H9 (cell line): Measurements from ENCODE around the gene MOSMO. TPM values are rescaled to one million over a fixed set of nuclear protein-coding genes. Genes with fewer than 3 reads are reported as not detected.
"Not testable (repeated sequence)": the region's sequence is repeated elsewhere in the genome, so short reads cannot be mapped to it uniquely, and the experiment has no call there.

Experiments
- DNase-seq: peaks from one replicate; pipeline ENCODE4 v3.0.0-alpha.2; 2017
- H2AFZ ChIP-seq: one replicate; pipeline ENCODE4 v1.6.1; 2013; ENCODE audit warnings: mild to moderate bottlenecking, low read length, control low read depth, moderate library complexity
- H2AK5ac ChIP-seq: 2 replicates; pipeline ENCODE4 v1.6.1; 2013; ENCODE audit warnings: low read length, control low read depth, mixed read lengths; ENCODE audit not compliant: insufficient read length
- H2BK120ac ChIP-seq: one replicate; pipeline ENCODE4 v1.6.1; 2013; ENCODE audit warnings: low read depth, mild to moderate bottlenecking, low read length, control low read depth, inconsistent platforms; ENCODE audit not compliant: poor library complexity, severe bottlenecking
- H2BK12ac ChIP-seq: 2 replicates; pipeline ENCODE4 v1.6.1; 2013; ENCODE audit warnings: low read length, control low read depth, mixed read lengths, low read depth; ENCODE audit not compliant: insufficient read length
- H2BK15ac ChIP-seq: 2 replicates; pipeline ENCODE4 v1.6.1; 2013; ENCODE audit warnings: low read depth, low read length, control low read depth
- H2BK20ac ChIP-seq: one replicate; pipeline ENCODE4 v1.6.1; 2013; ENCODE audit warnings: low read depth, mild to moderate bottlenecking, low read length, control low read depth, inconsistent platforms; ENCODE audit not compliant: poor library complexity, severe bottlenecking
- H2BK5ac ChIP-seq: 2 replicates; pipeline ENCODE4 v1.6.1; 2013; ENCODE audit warnings: low read length, control low read depth, mixed read lengths; ENCODE audit not compliant: insufficient read length
- H3K14ac ChIP-seq: 2 replicates; pipeline ENCODE4 v1.6.1; 2013; ENCODE audit warnings: low read length, control low read depth; ENCODE audit not compliant: insufficient read depth
- H3K18ac ChIP-seq: 2 replicates; pipeline ENCODE4 v1.6.1; 2013; ENCODE audit warnings: low read depth, mild to moderate bottlenecking, mixed read lengths, low read length, control low read depth; ENCODE audit not compliant: insufficient read length
- H3K23ac ChIP-seq: 2 replicates; pipeline ENCODE4 v1.6.1; 2013; ENCODE audit warnings: low read length, control low read depth, mixed read lengths, low read depth; ENCODE audit not compliant: insufficient read length
- H3K23me2 ChIP-seq: 2 replicates; pipeline ENCODE4 v1.6.1; 2013; ENCODE audit warnings: low read depth, mild to moderate bottlenecking, mixed read lengths, low read length, control low read depth; ENCODE audit not compliant: insufficient read length, poor library complexity, severe bottlenecking
- H3K27ac ChIP-seq: 2 replicates; pipeline ENCODE4 v1.5.1; 2013; ENCODE audit warnings: low read length, control low read depth, mixed read lengths, low read depth; ENCODE audit not compliant: insufficient read length
- H3K27me3 ChIP-seq: 2 replicates; pipeline ENCODE4 v1.6.1; 2013; ENCODE audit warnings: low read length, control low read depth, inconsistent platforms; ENCODE audit not compliant: insufficient read depth
- H3K4ac ChIP-seq: 2 replicates; pipeline ENCODE4 v1.6.1; 2013; ENCODE audit warnings: low read depth, mild to moderate bottlenecking, control low read depth, inconsistent platforms, low read length, moderate library complexity
- H3K4me1 ChIP-seq: 2 replicates; pipeline ENCODE4 v1.6.1; 2013; ENCODE audit warnings: low read length, control low read depth, inconsistent platforms; ENCODE audit not compliant: insufficient read depth
- H3K4me2 ChIP-seq: 2 replicates; pipeline ENCODE4 v1.6.1; 2013; ENCODE audit warnings: low read length, control low read depth, mixed read lengths; ENCODE audit not compliant: insufficient read length, insufficient read depth
- H3K56ac ChIP-seq: 2 replicates; pipeline ENCODE4 v1.6.1; 2013; ENCODE audit warnings: low read depth, mild to moderate bottlenecking, mixed read lengths, low read length, control low read depth; ENCODE audit not compliant: insufficient read length
- H3K79me1 ChIP-seq: 2 replicates; pipeline ENCODE4 v1.6.1; 2013; ENCODE audit warnings: low read depth, mild to moderate bottlenecking, moderate library complexity, low read length, control low read depth, inconsistent platforms; ENCODE audit not compliant: insufficient read depth, poor library complexity, severe bottlenecking
- H3K79me2 ChIP-seq: 2 replicates; pipeline ENCODE4 v1.6.1; 2013; ENCODE audit warnings: low read length, control low read depth, inconsistent platforms; ENCODE audit not compliant: insufficient read depth
- H3K9ac ChIP-seq: 2 replicates; pipeline ENCODE4 v1.6.1; 2013; ENCODE audit warnings: low read length, control low read depth, mixed read lengths; ENCODE audit not compliant: insufficient read length; ENCODE audit errors: extremely low read depth
- H3K9me3 ChIP-seq: one replicate; pipeline ENCODE4 v1.6.1; 2013; ENCODE audit warnings: low read depth, low read length, inconsistent platforms; ENCODE audit not compliant: control insufficient read depth
- H3T11ph ChIP-seq: one replicate; pipeline ENCODE4 v1.6.1; 2013; ENCODE audit warnings: mild to moderate bottlenecking, low read length, control low read depth, inconsistent platforms
- H4K20me1 ChIP-seq: one replicate; pipeline ENCODE4 v1.6.1; 2013; ENCODE audit not compliant: control insufficient read depth, insufficient read length, insufficient read depth
- H4K5ac ChIP-seq: 2 replicates; pipeline ENCODE4 v1.6.1; 2013; ENCODE audit warnings: low read depth, mild to moderate bottlenecking, mixed read lengths, low read length, control low read depth; ENCODE audit not compliant: insufficient read length
- H4K8ac ChIP-seq: replicated peaks from 2 replicates; pipeline ENCODE4 v1.6.1; 2013; ENCODE audit warnings: low read length, control low read depth, mixed read lengths, low read depth; ENCODE audit not compliant: insufficient read length
- H4K91ac ChIP-seq: 2 replicates; pipeline ENCODE4 v1.6.1; 2013; ENCODE audit warnings: low read depth, mild to moderate bottlenecking, moderate library complexity, mixed read lengths, low read length, control low read depth; ENCODE audit not compliant: insufficient read length
- H3K27ac Mint-ChIP-seq, 3 experiments: 2 replicates in 2 of 3; 3 replicates in 1 of 3; pipeline ENCODE4 v1.8.0; 2020 to 2021; ENCODE audit warnings: mixed read lengths in 3 of 3, mild to moderate bottlenecking in 1 of 3, moderate library complexity in 1 of 3
- H3K27me3 Mint-ChIP-seq: 2 replicates; pipeline ENCODE4 v1.8.0; 2021; ENCODE audit warnings: low read depth, mild to moderate bottlenecking, moderate library complexity, mixed read lengths
- H3K36me3 Mint-ChIP-seq, 3 experiments: 2 replicates in 2 of 3; 3 replicates in 1 of 3; pipeline ENCODE4 v1.8.0; 2020 to 2021; ENCODE audit warnings: low read depth in 3 of 3, mixed read lengths in 3 of 3; ENCODE audit not compliant: insufficient read depth in 1 of 3
- H3K4me1 Mint-ChIP-seq, 2 experiments: 2 replicates each; pipeline ENCODE4 v1.8.0; 2020; ENCODE audit warnings: mixed read lengths in 2 of 2
- H3K4me3 Mint-ChIP-seq, 2 experiments: 2 replicates in 1 of 2; 3 replicates in 1 of 2; pipeline ENCODE4 v1.8.0; 2020 to 2021; ENCODE audit warnings: mild to moderate bottlenecking in 2 of 2, mixed read lengths in 2 of 2, moderate library complexity in 1 of 2
- H3K9me3 Mint-ChIP-seq, 2 experiments: 2 replicates in 1 of 2; 3 replicates in 1 of 2; pipeline ENCODE4 v1.8.0; 2020; ENCODE audit warnings: mild to moderate bottlenecking in 2 of 2, mixed read lengths in 2 of 2, moderate library complexity in 1 of 2
- CTCF ChIP-seq: fragments of 200-600 bp; sonication (generic); conservative IDR thresholded peaks from 3 replicates; pipeline ENCODE4 v1.8.0; 2021; ENCODE audit warnings: antibody characterized with exemption, mild to moderate bottlenecking
- WGBS: extraction: QIAGEN DNeasy Blood & Tissue Kit; methylation state at CpG from one replicate; pipeline ENCODE4 v1.1.7; 2013; ENCODE audit warnings: missing lambda C conversion rate, low lambda C conversion rate, mixed read lengths; ENCODE audit not compliant: insufficient read length; ENCODE audit errors: extremely low coverage; 5-methylcytosine and 5-hydroxymethylcytosine counted together
- total RNA-seq: library from RNA; stranded (reverse); gene quantifications from 2 replicates; pipeline ENCODE4 v1.2.1, GENCODE V29; 2021

MOSMO gene
- total RNA-seq, 1 experiment from 2014 or later: 13.5 TPM

GRCh38 chr16:22109258-22109898 is 101.5 kb downstream of the MOSMO start:
- no peak overlapping the region for H2BK5ac ChIP-seq
- no peak overlapping the region for H2AFZ ChIP-seq
- H3K18ac ChIP-seq: no peak overlapping the region
- no peaks in the 10 kb centered on the region for H3K23me2 ChIP-seq
- no peaks in the 10 kb centered on the region for H4K20me1 ChIP-seq
- H3K79me1 ChIP-seq: no peaks in the 10 kb centered on the region
- H3K4me2 ChIP-seq: no peak overlapping the region
- H3K14ac ChIP-seq: no peak overlapping the region
- H3K9me3 ChIP-seq: no peaks in the 10 kb centered on the region
- no peak overlapping the region for H3K27ac ChIP-seq
- H3K4me1 ChIP-seq: no peaks in the 10 kb centered on the region
- Mint-ChIP-seq H3K9me3 (no peaks in the 10 kb centered on the region), H3K27ac (no peak overlapping the region), H3K4me3 (no peak overlapping the region), H3K36me3 (no peaks in the 10 kb centered on the region), H3K27me3 (peaks cover 12% of the 10 kb centered on the region), H3K4me1 (peaks cover 5 to 7% of the 10 kb centered on the region in 2 experiments; a peak in 3 of 4 replicates)
- no peak overlapping the region for H4K8ac ChIP-seq
- no peak for DNase-seq
- H4K5ac ChIP-seq: no peak overlapping the region
- H3K9ac ChIP-seq: no peak overlapping the region
- H3K27me3 ChIP-seq: no peaks in the 10 kb centered on the region
- H3K23ac ChIP-seq: no peak overlapping the region
- H3K56ac ChIP-seq: no peak overlapping the region
- H2AK5ac ChIP-seq: no peak overlapping the region
- WGBS: no CpG with 5 or more reads among the region's 4 CpGs
- no peak for TF ChIP-seq CTCF
- H3T11ph ChIP-seq: no peak overlapping the region
- H3K79me2 ChIP-seq: no peaks in the 10 kb centered on the region
- no peak overlapping the region for H2BK15ac ChIP-seq
- no peak overlapping the region for H2BK12ac ChIP-seq
- H4K91ac ChIP-seq: no peak overlapping the region
- no peak overlapping the region for H2BK20ac ChIP-seq
- no peak overlapping the region for H3K4ac ChIP-seq
- H2BK120ac ChIP-seq: no peak overlapping the region

- H3K4me1 ChIP-seq, H3K36me3 Mint-ChIP-seq, H3K27ac Mint-ChIP-seq, H3K4ac ChIP-seq, H3K23me2 ChIP-seq, H3K79me1 ChIP-seq, H2BK20ac ChIP-seq, H2AK5ac ChIP-seq, H3T11ph ChIP-seq, H3K18ac ChIP-seq, DNase-seq, H2BK5ac ChIP-seq, H4K5ac ChIP-seq, H3K56ac ChIP-seq, H3K79me2 ChIP-seq, H3K9me3 ChIP-seq, H3K23ac ChIP-seq, H3K4me3 Mint-ChIP-seq, H3K9ac ChIP-seq, H2BK120ac ChIP-seq, H2BK15ac ChIP-seq, H2AFZ ChIP-seq, H4K8ac ChIP-seq, H3K4me2 ChIP-seq, H2BK12ac ChIP-seq, H3K14ac ChIP-seq, H4K91ac ChIP-seq, H3K4me1 Mint-ChIP-seq, H3K9me3 Mint-ChIP-seq, H3K27me3 ChIP-seq, H3K27ac ChIP-seq, H4K20me1 ChIP-seq: not testable (repeated sequence)
- no CpG with 5 or more reads among the region's 5 CpGs for WGBS
- peaks cover 12% of the 10 kb centered on the region for H3K27me3 Mint-ChIP-seq
Observed at GRCh38 chr16:22111629-22112028, 103.7 kb downstream of the MOSMO start.
